Ishikawa (cell line): Measurements from ENCODE around the gene TRIM72.

Experiments
- CEBPB ChIP-seq: IDR thresholded peaks from 2 replicates; pipeline ENCODE4 v1.6.1; 2012
- CREB1 ChIP-seq: IDR thresholded peaks from 2 replicates; pipeline ENCODE4 v1.6.1; 2012; ENCODE audit warnings: low read depth
- EGR1 ChIP-seq: IDR thresholded peaks from 2 replicates; pipeline ENCODE4 v1.6.1; 2012
- EP300 ChIP-seq: IDR thresholded peaks from 2 replicates; pipeline ENCODE4 v1.6.1; 2012; ENCODE audit warnings: borderline replicate concordance
- FOXM1 ChIP-seq: IDR thresholded peaks from 2 replicates; pipeline ENCODE4 v1.6.1; 2012; ENCODE audit warnings: low read depth, borderline replicate concordance
- NFIC ChIP-seq: IDR thresholded peaks from 2 replicates; pipeline ENCODE4 v1.6.1; 2012
- RAD21 ChIP-seq: IDR thresholded peaks from 2 replicates; pipeline ENCODE4 v1.6.1; 2012; ENCODE audit warnings: low read depth
- TAF1 ChIP-seq: IDR thresholded peaks from 2 replicates; pipeline ENCODE4 v1.6.1; 2012; ENCODE audit warnings: low read depth, mild to moderate bottlenecking
- TCF12 ChIP-seq: IDR thresholded peaks from 2 replicates; pipeline ENCODE4 v1.6.1; 2012; ENCODE audit warnings: low read depth
- TEAD4 ChIP-seq: IDR thresholded peaks from 2 replicates; pipeline ENCODE4 v1.6.1; 2012
- USF1 ChIP-seq: IDR thresholded peaks from 2 replicates; pipeline ENCODE4 v1.6.1; 2012
- YY1 ChIP-seq: IDR thresholded peaks from 2 replicates; pipeline ENCODE4 v1.6.1; 2012; ENCODE audit warnings: low read depth
- ZBTB7A ChIP-seq: IDR thresholded peaks from 2 replicates; pipeline ENCODE4 v1.6.1; 2012; ENCODE audit warnings: low read depth
- TF ChIP-seq, protein P1 (sequence below): IDR thresholded peaks from 2 replicates; pipeline ENCODE4 v1.6.1; 2012
- TF ChIP-seq, protein P2 (sequence below): IDR thresholded peaks from 2 replicates; pipeline ENCODE4 v1.6.1; 2012; ENCODE audit warnings: low read depth, mild to moderate bottlenecking

Gene TRIM72

DNA sequence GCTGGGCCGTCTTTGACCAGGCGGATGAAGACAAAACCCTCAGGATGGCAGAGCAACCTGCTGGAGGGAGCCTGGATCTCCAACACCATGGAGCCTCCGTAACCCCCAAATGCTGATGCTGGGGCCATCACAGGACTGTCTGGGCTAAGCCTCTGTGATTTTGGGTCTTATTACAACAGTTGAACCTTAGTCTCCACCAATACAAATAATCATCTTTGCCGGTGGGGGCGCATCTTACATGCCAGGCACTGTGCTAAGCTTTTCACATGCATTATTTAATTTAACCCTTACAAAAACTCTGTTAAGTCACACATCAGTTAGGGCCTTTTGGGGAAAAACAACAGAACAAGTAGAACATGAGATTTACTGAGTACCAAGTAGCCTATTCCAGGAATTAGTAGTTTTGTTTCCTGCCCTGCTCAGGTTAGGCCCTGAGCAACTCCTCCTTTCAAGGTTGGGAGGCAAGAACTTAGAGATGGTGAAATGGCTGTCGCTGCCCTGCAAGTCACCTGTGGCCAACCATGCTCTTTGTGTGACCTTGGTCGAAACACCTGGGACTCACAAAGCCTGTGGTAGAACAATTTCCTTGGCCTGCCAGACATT is 37.0 kb downstream of the TRIM72 start:
- TF ChIP-seq, protein P1, sequence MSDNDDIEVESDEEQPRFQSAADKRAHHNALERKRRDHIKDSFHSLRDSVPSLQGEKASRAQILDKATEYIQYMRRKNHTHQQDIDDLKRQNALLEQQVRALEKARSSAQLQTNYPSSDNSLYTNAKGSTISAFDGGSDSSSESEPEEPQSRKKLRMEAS: no peak
- TF ChIP-seq CREB1 (no peak), CEBPB (no peak), FOXM1 (no peak), ZBTB7A (no peak), NFIC (no peak), TEAD4 (no peak), EP300 (no peak), TCF12 (no peak), TAF1 (no peak), USF1 (no peak), EGR1 (no peak)
- TF ChIP-seq, protein P2, sequence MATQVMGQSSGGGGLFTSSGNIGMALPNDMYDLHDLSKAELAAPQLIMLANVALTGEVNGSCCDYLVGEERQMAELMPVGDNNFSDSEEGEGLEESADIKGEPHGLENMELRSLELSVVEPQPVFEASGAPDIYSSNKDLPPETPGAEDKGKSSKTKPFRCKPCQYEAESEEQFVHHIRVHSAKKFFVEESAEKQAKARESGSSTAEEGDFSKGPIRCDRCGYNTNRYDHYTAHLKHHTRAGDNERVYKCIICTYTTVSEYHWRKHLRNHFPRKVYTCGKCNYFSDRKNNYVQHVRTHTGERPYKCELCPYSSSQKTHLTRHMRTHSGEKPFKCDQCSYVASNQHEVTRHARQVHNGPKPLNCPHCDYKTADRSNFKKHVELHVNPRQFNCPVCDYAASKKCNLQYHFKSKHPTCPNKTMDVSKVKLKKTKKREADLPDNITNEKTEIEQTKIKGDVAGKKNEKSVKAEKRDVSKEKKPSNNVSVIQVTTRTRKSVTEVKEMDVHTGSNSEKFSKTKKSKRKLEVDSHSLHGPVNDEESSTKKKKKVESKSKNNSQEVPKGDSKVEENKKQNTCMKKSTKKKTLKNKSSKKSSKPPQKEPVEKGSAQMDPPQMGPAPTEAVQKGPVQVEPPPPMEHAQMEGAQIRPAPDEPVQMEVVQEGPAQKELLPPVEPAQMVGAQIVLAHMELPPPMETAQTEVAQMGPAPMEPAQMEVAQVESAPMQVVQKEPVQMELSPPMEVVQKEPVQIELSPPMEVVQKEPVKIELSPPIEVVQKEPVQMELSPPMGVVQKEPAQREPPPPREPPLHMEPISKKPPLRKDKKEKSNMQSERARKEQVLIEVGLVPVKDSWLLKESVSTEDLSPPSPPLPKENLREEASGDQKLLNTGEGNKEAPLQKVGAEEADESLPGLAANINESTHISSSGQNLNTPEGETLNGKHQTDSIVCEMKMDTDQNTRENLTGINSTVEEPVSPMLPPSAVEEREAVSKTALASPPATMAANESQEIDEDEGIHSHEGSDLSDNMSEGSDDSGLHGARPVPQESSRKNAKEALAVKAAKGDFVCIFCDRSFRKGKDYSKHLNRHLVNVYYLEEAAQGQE: no peak

- TF ChIP-seq YY1 (no peak), CEBPB (no peak)
These were observed 37.5 kb downstream of the TRIM72 start for GRCh38 chr16:31251435-31251834.

GRCh38 chr16:31253642-31254045 is 39.7 kb downstream of the TRIM72 start:
- TF ChIP-seq TAF1 (no peak), YY1 (no peak), NFIC (no peak), CREB1 (no peak), ZBTB7A (no peak), TCF12 (no peak), USF1 (no peak), EP300 (no peak), TEAD4 (no peak), EGR1 (no peak), FOXM1 (no peak), CEBPB (no peak), RAD21 (no peak)
- TF ChIP-seq, protein P2: no peak
- TF ChIP-seq, protein P1: no peak

DNA sequence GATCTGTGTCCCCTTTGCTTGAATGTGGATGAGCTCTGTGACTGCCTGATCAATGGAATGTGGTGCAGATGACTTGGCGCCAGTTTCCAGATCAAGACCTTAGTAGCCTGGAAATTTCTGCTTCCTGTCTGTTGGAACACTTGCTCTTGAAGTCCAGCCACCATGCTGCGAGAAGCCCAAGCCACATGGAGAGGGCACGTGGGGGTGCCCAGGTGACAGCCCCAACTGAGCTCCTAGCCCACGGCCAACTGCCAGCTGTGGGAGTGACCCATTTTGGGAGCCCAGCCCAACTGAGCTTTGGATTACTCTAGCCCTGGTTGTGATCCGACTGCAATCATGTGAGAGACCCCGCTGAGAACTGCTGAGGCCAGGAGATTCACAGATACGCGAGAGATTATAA is 42.5 kb downstream of the TRIM72 start:
- TF ChIP-seq CEBPB (no peak), USF1 (no peak), YY1 (no peak), CREB1 (no peak), FOXM1 (no peak), RAD21 (no peak), TEAD4 (no peak), TAF1 (no peak), ZBTB7A (no peak), NFIC (no peak), EP300 (no peak), TCF12 (no peak), EGR1 (no peak)
- TF ChIP-seq, protein P2: no peak
- TF ChIP-seq, protein P1: no peak
